Effector memory CD8-positive, alpha-beta T cell (primary cell): ENCODE results near the gene IRF2BP2.

Source experiments
- ATAC-seq: fragments of 150-1000 bp; cut with Tn5 transposase; replicated peaks from 2 replicates; pipeline ENCODE4 v1.10.0; 2021; ENCODE audit warnings: mild to moderate bottlenecking, moderate library complexity
- DNase-seq, 3 experiments: peaks; one replicate each; pipeline ENCODE4 v3.0.0; 2021
- H3K27ac Mint-ChIP-seq, 2 donors: one replicate each; pipeline ENCODE4 v1.8.0; 2022; ENCODE audit warnings: mild to moderate bottlenecking in 2 of 2, mixed read lengths in 2 of 2, moderate library complexity in 2 of 2
- H3K27me3 Mint-ChIP-seq, 2 donors: one replicate each; pipeline ENCODE4 v1.8.0; 2022; ENCODE audit warnings: mixed read lengths in 2 of 2
- H3K36me3 Mint-ChIP-seq: one replicate; pipeline ENCODE4 v1.8.0; 2022; ENCODE audit warnings: mild to moderate bottlenecking, moderate library complexity, mixed read lengths; ENCODE audit not compliant: insufficient read depth
- H3K4me1 Mint-ChIP-seq, 2 donors: one replicate each; pipeline ENCODE4 v1.8.0; 2022; ENCODE audit warnings: low read depth in 2 of 2, mixed read lengths in 2 of 2
- H3K4me3 Mint-ChIP-seq, 2 donors: one replicate each; pipeline ENCODE4 v1.8.0; 2022; ENCODE audit warnings: mild to moderate bottlenecking in 2 of 2, mixed read lengths in 2 of 2, moderate library complexity in 2 of 2
- H3K9me3 Mint-ChIP-seq, 2 donors: one replicate each; pipeline ENCODE4 v1.8.0; 2022; ENCODE audit warnings: mixed read lengths in 2 of 2
- total RNA-seq, 9 experiments: gene quantifications; one replicate each; lab custom pipeline; 2026; lab: John Stamatoyannopoulos, UW

Gene IRF2BP2
- 151 to 313 (median 244) reads per million in 9 experiments for total RNA-seq

- Mint-ChIP-seq H3K4me1 (peaks cover 48 to 56% of the 10 kb centered on the region in 2 donors), H3K36me3 (peaks cover 70% of the 10 kb centered on the region), H3K9me3 (no peaks in the 10 kb centered on the region), H3K27ac (peak within 1 kb of the TSS; percentile 99 to 100), H3K27me3 (no peaks in the 10 kb centered on the region), H3K4me3 (peak within 1 kb of the TSS; percentile 91 to 94)
- ATAC-seq (peak; percentile 11), DNase-seq (peak; percentile 66 to 80 (median 79))
Observed at GRCh38 chr1:234610061-234610665, at the start of gene IRF2BP2. Gene IRF2BP2 (minus strand): TSS chr1:234610178. CDS start chr1:234609494, 684 bp downstream.

GRCh38 chr1:234659538-234659937 is 49.6 kb upstream of the IRF2BP2 start:
- DNase-seq = no peak
- Mint-ChIP-seq H3K27ac (no peak overlapping the region), H3K36me3 (no peaks in the 10 kb centered on the region), H3K4me3 (no peak overlapping the region), H3K4me1 (peaks cover 0 to 3% of the 10 kb centered on the region in 2 donors), H3K27me3 (no peaks in the 10 kb centered on the region), H3K9me3 (no peaks in the 10 kb centered on the region)
- no peak for ATAC-seq

- DNase-seq = no peak
- Mint-ChIP-seq H3K36me3 (no peaks in the 10 kb centered on the region), H3K27ac (no peak overlapping the region), H3K4me3 (no peak overlapping the region), H3K9me3 (no peaks in the 10 kb centered on the region), H3K4me1 (peaks cover 0 to 3% of the 10 kb centered on the region in 2 donors), H3K27me3 (peaks cover 0 to 10% of the 10 kb centered on the region in 2 donors)
- ATAC-seq = no peak
Observed at GRCh38 chr1:234658138-234658537, 48.2 kb upstream of the IRF2BP2 start.

- ATAC-seq (peak; percentile 46), DNase-seq (no peak)
- peak overlapping the region in 1 of 2 donors; percentile 23 for H3K27ac Mint-ChIP-seq
- no peaks in the 10 kb centered on the region for H3K9me3 Mint-ChIP-seq
- H3K27me3 Mint-ChIP-seq = peaks cover 0 to 12% of the 10 kb centered on the region in 2 donors
- peaks cover 0 to 3% of the 10 kb centered on the region in 2 donors for H3K4me1 Mint-ChIP-seq
- no peaks in the 10 kb centered on the region for H3K36me3 Mint-ChIP-seq
- no peak overlapping the region for H3K4me3 Mint-ChIP-seq
Observed at GRCh38 chr1:234656944-234657654, 47.1 kb upstream of the IRF2BP2 start.

- DNase-seq = no peak
- Mint-ChIP-seq H3K27ac (peak overlapping the region in 1 of 2 donors; percentile 23), H3K4me3 (no peak overlapping the region)
Observed at GRCh38 chr1:234656070-234656895, 46.3 kb upstream of the IRF2BP2 start.

GRCh38 chr1:234655328-234656069 is 45.5 kb upstream of the IRF2BP2 start:
- no peak for DNase-seq
- ATAC-seq = no peak
- Mint-ChIP-seq H3K27me3 (peaks cover 0 to 12% of the 10 kb centered on the region in 2 donors), H3K4me3 (no peak overlapping the region), H3K36me3 (no peaks in the 10 kb centered on the region), H3K4me1 (peaks cover 0 to 3% of the 10 kb centered on the region in 2 donors), H3K27ac (no peak overlapping the region), H3K9me3 (no peaks in the 10 kb centered on the region)

More at GRCh38 chr1:234656070-234656895, 46.3 kb upstream of the IRF2BP2 start:
- Mint-ChIP-seq H3K4me1 (peaks cover 0 to 3% of the 10 kb centered on the region in 2 donors), H3K36me3 (no peaks in the 10 kb centered on the region), H3K27me3 (peaks cover 0 to 12% of the 10 kb centered on the region in 2 donors), H3K9me3 (no peaks in the 10 kb centered on the region)
- no peak for ATAC-seq

- no peaks in the 10 kb centered on the region for H3K36me3 Mint-ChIP-seq
- no peak overlapping the region for H3K4me3 Mint-ChIP-seq
- no peak for DNase-seq
- no peaks in the 10 kb centered on the region for H3K9me3 Mint-ChIP-seq
- H3K4me1 Mint-ChIP-seq = peaks cover 0 to 3% of the 10 kb centered on the region in 2 donors
- peaks cover 0 to 12% of the 10 kb centered on the region in 2 donors for H3K27me3 Mint-ChIP-seq
- H3K27ac Mint-ChIP-seq = no peak overlapping the region
- ATAC-seq = no peak
Observed at GRCh38 chr1:234654002-234654733, 44.2 kb upstream of the IRF2BP2 start.

GRCh38 chr1:234649432-234650081 is 39.6 kb upstream of the IRF2BP2 start:
- no peak for ATAC-seq
- H3K9me3 Mint-ChIP-seq = no peaks in the 10 kb centered on the region
- DNase-seq = no peak
- no peaks in the 10 kb centered on the region for H3K36me3 Mint-ChIP-seq
- no peaks in the 10 kb centered on the region for H3K4me1 Mint-ChIP-seq
- H3K27ac Mint-ChIP-seq = no peak overlapping the region
- no peak overlapping the region for H3K4me3 Mint-ChIP-seq
- peaks cover 6 to 12% of the 10 kb centered on the region in 2 donors for H3K27me3 Mint-ChIP-seq

GRCh38 chr1:234647758-234648157 is 37.8 kb upstream of the IRF2BP2 start:
- no peaks in the 10 kb centered on the region for H3K36me3 Mint-ChIP-seq
- no peak overlapping the region for H3K27ac Mint-ChIP-seq
- ATAC-seq (no peak), DNase-seq (no peak)
- no peak overlapping the region for H3K4me3 Mint-ChIP-seq
- H3K9me3 Mint-ChIP-seq = no peaks in the 10 kb centered on the region
- H3K27me3 Mint-ChIP-seq = peaks cover 0 to 6% of the 10 kb centered on the region in 2 donors
- no peaks in the 10 kb centered on the region for H3K4me1 Mint-ChIP-seq

- no peaks in the 10 kb centered on the region for H3K9me3 Mint-ChIP-seq
- no peak for ATAC-seq
- no peak overlapping the region for H3K27ac Mint-ChIP-seq
- H3K36me3 Mint-ChIP-seq = no peaks in the 10 kb centered on the region
- H3K27me3 Mint-ChIP-seq = peaks cover 0 to 6% of the 10 kb centered on the region in 2 donors
- DNase-seq = no peak
- no peak overlapping the region for H3K4me3 Mint-ChIP-seq
- H3K4me1 Mint-ChIP-seq = no peaks in the 10 kb centered on the region
Observed at GRCh38 chr1:234647245-234647644, 37.3 kb upstream of the IRF2BP2 start.

- no peaks in the 10 kb centered on the region for H3K9me3 Mint-ChIP-seq
- H3K27ac Mint-ChIP-seq = no peak overlapping the region
- DNase-seq (no peak), ATAC-seq (no peak)
- no peaks in the 10 kb centered on the region for H3K4me1 Mint-ChIP-seq
- peaks cover under 1% of the 10 kb centered on the region for H3K36me3 Mint-ChIP-seq
- H3K27me3 Mint-ChIP-seq = peaks cover 0 to 6% of the 10 kb centered on the region in 2 donors
- no peak overlapping the region for H3K4me3 Mint-ChIP-seq
Observed at GRCh38 chr1:234645964-234646363, 36.0 kb upstream of the IRF2BP2 start.

- Mint-ChIP-seq H3K9me3 (no peaks in the 10 kb centered on the region), H3K4me1 (no peaks in the 10 kb centered on the region), H3K4me3 (no peak overlapping the region), H3K27me3 (peaks cover 1 to 6% of the 10 kb centered on the region in 2 donors), H3K36me3 (peaks cover 4% of the 10 kb centered on the region), H3K27ac (no peak overlapping the region)
- ATAC-seq = no peak
- no peak for DNase-seq
Observed at GRCh38 chr1:234645474-234645953, 35.5 kb upstream of the IRF2BP2 start.
